HepG2 (cell line): Measurements from ENCODE around the gene ILDR2. TPM values are rescaled to one million over a fixed set of nuclear protein-coding genes. Genes with fewer than 3 reads are reported as not detected.

Source experiments
- ATAC-seq: fragments of 200-7000 bp; cut with Tn5 transposase; 3 replicates; pipeline ENCODE4 v1.9.1; 2020; ENCODE audit warnings: mild to moderate bottlenecking, moderate library complexity
- BruUV-seq: library from RNA; stranded (reverse); fragments of 400-500 nt; replicated peaks from 2 replicates; lab custom pipeline; 2021; lab: Mats Ljungman, UMichigan
- CTCF ChIA-PET: fragments of 300-600 bp; formaldehyde crosslinking; extraction: SDS; loops from one replicate; lab custom pipeline; 2021; ENCODE audit warnings: low total read pairs, inconsistent platforms, low intra/inter-chr PET ratio; lab: Yijun Ruan, JAX
- POLR2A ChIA-PET: fragments of 350-600 bp; sonication (Branson Sonifier 250); formaldehyde crosslinking; loops from one replicate; lab custom pipeline; 2020; ENCODE audit warnings: antibody characterized with exemption, inconsistent platforms; lab: Yijun Ruan, JAX
- DNase-seq: peaks from one replicate; pipeline ENCODE4 v3.0.0-alpha.2; 2015; ENCODE audit warnings: low spot score
- FAIRE-seq: peaks from 3 replicates; lab custom pipeline; 2011; peaks lifted over from hg19 to GRCh38; lab: Jason Lieb, UNC
- H2AFZ ChIP-seq: one replicate; pipeline ENCODE4 v1.6.1; 2011; ENCODE audit warnings: low read length, inconsistent platforms
- H3K27ac ChIP-seq: fragments of 300-600 bp; 3 replicates; pipeline ENCODE4 v1.8.0; 2011; ENCODE audit warnings: mixed run types, mild to moderate bottlenecking, mixed read lengths, low read length, inconsistent platforms; ENCODE audit not compliant: insufficient read depth; ENCODE audit errors: extremely low read length
- H3K27me3 ChIP-seq, 2 experiments: fragments of 200-600 bp in 1 of 2; 2 replicates in 1 of 2; 3 replicates in 1 of 2; pipeline versions ENCODE4 v1.6.0 to v1.8.0; 2011; ENCODE audit warnings: low read length in 2 of 2, mild to moderate bottlenecking in 2 of 2, moderate library complexity in 2 of 2, inconsistent platforms in 1 of 2; ENCODE audit not compliant: insufficient read depth in 2 of 2, control insufficient read depth in 1 of 2
- H3K36me3 ChIP-seq, 2 experiments: fragments of 200-600 bp in 1 of 2; replicated peaks in 1 of 2; 2 replicates in 1 of 2; 3 replicates in 1 of 2; pipeline versions ENCODE4 v1.5.1 to v1.8.0; 2011; ENCODE audit warnings: low read length in 2 of 2, inconsistent platforms in 1 of 2; ENCODE audit not compliant: insufficient read depth in 2 of 2, control insufficient read depth in 1 of 2
- H3K4me1 ChIP-seq: 2 replicates; pipeline ENCODE4 v1.5.1; 2012; ENCODE audit warnings: low read length, inconsistent platforms; ENCODE audit not compliant: insufficient read depth
- H3K4me2 ChIP-seq: 2 replicates; pipeline ENCODE4 v1.6.0; 2011; ENCODE audit warnings: low read depth, low read length, inconsistent platforms
- H3K4me3 ChIP-seq, 3 experiments: fragments of 200-600 bp in 1 of 3; sonication (generic), shearing (Covaris generic) in 1 of 3; replicated peaks in 1 of 3; 2 replicates each; pipeline ENCODE4 v1.5.1; 2011 to 2016; ENCODE audit warnings: low read length in 3 of 3, inconsistent platforms in 2 of 3, low read depth in 2 of 3, mild to moderate bottlenecking in 2 of 3, control low read depth in 1 of 3, mixed read lengths in 1 of 3; ENCODE audit not compliant: insufficient read depth in 1 of 3
- H3K79me2 ChIP-seq: one replicate; pipeline ENCODE4 v1.6.1; 2011; ENCODE audit warnings: low read length, inconsistent platforms; ENCODE audit not compliant: insufficient read depth
- H3K9ac ChIP-seq: 2 replicates; pipeline ENCODE4 v1.6.0; 2011; ENCODE audit warnings: mild to moderate bottlenecking, low read depth, low read length, inconsistent platforms; ENCODE audit not compliant: insufficient read depth
- H3K9me3 ChIP-seq: 2 replicates; pipeline ENCODE4 v1.5.1; 2012; ENCODE audit warnings: mild to moderate bottlenecking, low read length
- H4K20me1 ChIP-seq: 2 replicates; pipeline ENCODE4 v1.6.0; 2011; ENCODE audit warnings: inconsistent platforms, mild to moderate bottlenecking, low read length, moderate library complexity; ENCODE audit not compliant: insufficient read depth
- ETV5 ChIP-seq: IDR thresholded peaks from 2 replicates; pipeline ENCODE4 v1.6.1; 2018; ENCODE audit warnings: missing biosample characterization, missing genetic modification reagents, inconsistent platforms, borderline replicate concordance
- FOXA3 ChIP-seq: IDR thresholded peaks from 2 replicates; pipeline ENCODE4 v1.6.1; 2016; ENCODE audit warnings: missing genetic modification reagents, missing compliant biosample characterization
- GATA4 ChIP-seq: sonication (generic); IDR thresholded peaks from 2 replicates; pipeline ENCODE4 v1.6.1; 2016; ENCODE audit warnings: antibody characterized with exemption, low read depth, borderline replicate concordance
- IRF9 ChIP-seq: sonication (generic); formaldehyde crosslinking; IDR thresholded peaks from 2 replicates; pipeline ENCODE4 v1.8.0; 2022; ENCODE audit warnings: missing genetic modification reagents, mild to moderate bottlenecking, borderline replicate concordance
- KDM4B ChIP-seq: sonication (generic); formaldehyde crosslinking; IDR thresholded peaks from 2 replicates; pipeline ENCODE4 v1.4.0; 2020; ENCODE audit warnings: missing genetic modification reagents
- MLX ChIP-seq: IDR thresholded peaks from 2 replicates; pipeline ENCODE4 v1.6.1; 2016
- MXD1 ChIP-seq: sonication (generic); formaldehyde crosslinking; IDR thresholded peaks from 2 replicates; pipeline ENCODE4 v1.4.0; 2020; ENCODE audit warnings: mild to moderate bottlenecking, missing genetic modification reagents
- PATZ1 ChIP-seq: sonication (generic); formaldehyde crosslinking; IDR thresholded peaks from 2 replicates; pipeline ENCODE4 v1.4.0; 2020; ENCODE audit warnings: missing genetic modification reagents
- RCOR2 ChIP-seq: IDR thresholded peaks from 2 replicates; pipeline ENCODE4 v1.6.1; 2016; ENCODE audit warnings: missing biosample characterization, missing genetic modification reagents
- SP2 ChIP-seq: sonication (generic); formaldehyde crosslinking; IDR thresholded peaks from 2 replicates; pipeline ENCODE4 v1.5.1; 2020; ENCODE audit warnings: mild to moderate bottlenecking, missing genetic modification reagents
- THAP9 ChIP-seq: sonication (generic); formaldehyde crosslinking; IDR thresholded peaks from 2 replicates; pipeline ENCODE4; 2020; ENCODE audit warnings: missing genetic modification reagents, mild to moderate bottlenecking, borderline replicate concordance
- ZNF10 ChIP-seq: sonication (generic); formaldehyde crosslinking; IDR thresholded peaks from 2 replicates; pipeline ENCODE4 v1.4.0; 2020; ENCODE audit warnings: mild to moderate bottlenecking, low read depth, missing genetic modification reagents, borderline replicate concordance
- ZNF331 ChIP-seq: sonication (generic); formaldehyde crosslinking; IDR thresholded peaks from 2 replicates; pipeline ENCODE4 v1.4.0; 2020; ENCODE audit warnings: missing genetic modification reagents
- ZNF33A ChIP-seq: sonication (generic); formaldehyde crosslinking; IDR thresholded peaks from 2 replicates; pipeline ENCODE4 v1.5.1; 2020; ENCODE audit warnings: missing genetic modification reagents, mild to moderate bottlenecking, moderate library complexity, borderline replicate concordance
- ZNF44 ChIP-seq: sonication (generic); formaldehyde crosslinking; IDR thresholded peaks from 2 replicates; pipeline ENCODE4 v1.5.1; 2020; ENCODE audit warnings: mild to moderate bottlenecking, missing genetic modification reagents
- ZNF562 ChIP-seq: sonication (generic); formaldehyde crosslinking; IDR thresholded peaks from 2 replicates; pipeline ENCODE4 v1.8.0; 2022; ENCODE audit warnings: missing genetic modification reagents, borderline replicate concordance
- WGBS: methylation state at CpG from one replicate; pipeline ENCODE4 v1.1.6; 2017; ENCODE audit warnings: low lambda C conversion rate; 5-methylcytosine and 5-hydroxymethylcytosine counted together
- in situ Hi-C: cut with HindIII; loops from 2 replicates; pipeline ENCODE4 v1.10.0; 2017; ENCODE audit warnings: low pct_unique_long_range_greater_than_20kb; ENCODE audit not compliant: extremely low pct_ligation_motif_present
- intact Hi-C: fragments of 100-400 bp; cut with micrococcal nuclease; formaldehyde crosslinking; loops from one replicate; pipeline ENCODE4 v1.10.0; 2022; ENCODE audit not compliant: unreplicated experiment
- polyA plus RNA-seq, 8 experiments: library from polyadenylated mRNA; depleted of rRNA in 3 of 8; stranded (reverse) in 7 of 8; unstranded in 1 of 8; fragments of >200 nt; fragmentation: Illumina TruSeq in 4 of 8; extraction: Trizol in 4 of 8; gene quantifications; 2 replicates each; pipeline versions ENCODE4 v1.2.1 to v1.2.3, GENCODE V29; 2011 to 2016; ENCODE audit warnings: low read depth in 4 of 8, missing spikeins in 1 of 8, mixed read lengths in 1 of 8; ENCODE audit not compliant: insufficient read depth in 1 of 8
- total RNA-seq, 5 experiments: library from RNA; depleted of rRNA; stranded (reverse); fragments of >200 nt; fragmentation: Illumina TruSeq; extraction: Trizol; gene quantifications; 2 replicates each; pipeline ENCODE4 v1.2.3, GENCODE V29; 2016; ENCODE audit warnings: low read depth in 1 of 5

ILDR2 gene
- total and polyA plus RNA-seq, 2 of the 13 experiments (the other 11 are each of a cell fraction or from before 2014, with no cell fraction given), result 0.04 TPM; not detected in 1

- TF ChIP-seq ETV5 (CRISPR knock-in tag) (no peak), FOXA3 (no peak)
Observed at GRCh38 chr1:166977951-166978350, 2.6 kb upstream of the ILDR2 start (continued).

GRCh38 chr1:166974647-166975345, 544 bp downstream of the ILDR2 start:
- BruUV-seq, result no TSS peak
- no peak overlapping the region for H2AFZ ChIP-seq
- no peaks in the 10 kb centered on the region for H3K9me3 ChIP-seq
- POLR2A ChIA-PET, result no interaction called here
- FAIRE-seq (no peak), DNase-seq (no peak), ATAC-seq (no peak)
- H3K36me3 ChIP-seq, result no peaks in the 10 kb centered on the region
- H3K4me3 ChIP-seq, result peak overlapping the region; percentile 45 to 52 (median 51); a peak in 4 of 6 replicates
- in situ Hi-C loops, result no loop called here
- intact Hi-C loops, result no loop called here
- 3% methylated on average over 17 of the region's 17 CpGs for WGBS
- CTCF ChIA-PET, result no interaction called here
- no peaks in the 10 kb centered on the region for H4K20me1 ChIP-seq
- no peak overlapping the region for H3K27ac ChIP-seq
- peaks cover 10% of the 10 kb centered on the region; the same call in 1 of the 2 replicates for H3K4me1 ChIP-seq
- H3K4me2 ChIP-seq, result peak overlapping the region; percentile 86
- H3K9ac ChIP-seq, result no peak overlapping the region
- H3K79me2 ChIP-seq, result no peaks in the 10 kb centered on the region
- H3K27me3 ChIP-seq, result peaks cover 0 to 46% of the 10 kb centered on the region in 2 experiments; a peak in 4 of 5 replicates
- TF ChIP-seq GATA4, result no peak
- TF ChIP-seq ZNF10, result no peak
- no peak for TF ChIP-seq RCOR2 (CRISPR knock-in tag)
- no peak for TF ChIP-seq MXD1
- TF ChIP-seq ZNF562 (CRISPR knock-in tag), result no peak
- no peak for TF ChIP-seq ZNF331 (CRISPR knock-in tag)
- no peak for TF ChIP-seq ZNF33A (CRISPR knock-in tag)
- no peak for TF ChIP-seq THAP9
- no peak for TF ChIP-seq ETV5 (CRISPR knock-in tag)
- no peak for TF ChIP-seq MLX (CRISPR knock-in tag)
- TF ChIP-seq PATZ1 (CRISPR knock-in tag), result no peak
- no peak for TF ChIP-seq ZNF44 (CRISPR knock-in tag)
- no peak for TF ChIP-seq KDM4B
- no peak for TF ChIP-seq IRF9 (CRISPR knock-in tag)
- no peak for TF ChIP-seq SP2 (CRISPR knock-in tag)
